ENCODE results near the gene GARNL3. TPM values are rescaled to one million over a fixed set of nuclear protein-coding genes. Genes with fewer than 3 reads are reported as not detected.

Gene GARNL3
- total RNA-seq, 2 experiments from 2014 or later, result 3.1 to 3.4 TPM

DNA sequence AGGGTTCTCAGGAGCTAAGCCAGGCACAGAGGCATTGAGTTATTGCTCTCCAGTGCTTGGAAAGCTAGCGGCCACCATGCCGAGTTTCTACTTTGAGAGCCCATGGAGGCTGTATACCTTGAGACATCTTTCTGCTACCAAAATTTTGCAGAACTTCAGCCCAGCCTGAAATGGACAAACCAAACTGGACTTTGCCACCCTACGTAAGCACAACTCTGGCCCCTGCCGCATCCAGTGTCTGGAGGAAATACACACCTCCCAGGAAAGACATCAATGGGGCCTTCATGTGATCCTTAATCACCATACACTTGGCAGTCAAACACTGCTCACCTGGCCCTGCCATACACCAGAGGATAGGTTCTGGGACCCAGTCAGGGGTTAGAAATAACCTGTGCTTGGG lies 27.8 kb downstream of the GARNL3 start:
- Mint-ChIP-seq H3K4me3 (no peak overlapping the region), H3K9me3 (no peaks in the 10 kb centered on the region), H3K27me3 (peaks cover 25% of the 10 kb centered on the region), H3K36me3 (no peaks in the 10 kb centered on the region), H3K4me1 (peaks cover 10% of the 10 kb centered on the region), H3K27ac (no peak overlapping the region)
- ATAC-seq (ENCODE audit: low read depth) (no peak), DNase-seq (no peak)
- POLR2A ChIA-PET, result interaction anchor here (1.3 kb wide), 1 partner anchor 159 kb away, joined by 4 read pairs; the partner anchor contains the start of genes LRSAM1 and RPL12

GRCh38 chr9:127293328-127293727 lies 28.8 kb downstream of the GARNL3 start:
- Mint-ChIP-seq H3K4me3 (no peak overlapping the region), H3K36me3 (no peaks in the 10 kb centered on the region), H3K9me3 (no peaks in the 10 kb centered on the region), H3K4me1 (peaks cover 10% of the 10 kb centered on the region), H3K27me3 (peaks cover 25% of the 10 kb centered on the region), H3K27ac (no peak overlapping the region)
- POLR2A ChIA-PET, result interaction anchor here (1.3 kb wide), 1 partner anchor 158 kb away, joined by 4 read pairs; the partner anchor contains the start of genes LRSAM1 and RPL12
- DNase-seq (no peak), ATAC-seq (ENCODE audit: low read depth) (no peak)

GRCh38 chr9:127293767-127294166 lies 29.2 kb downstream of the GARNL3 start:
- Mint-ChIP-seq H3K4me1 (peaks cover 10% of the 10 kb centered on the region), H3K36me3 (no peaks in the 10 kb centered on the region), H3K27me3 (peaks cover 24% of the 10 kb centered on the region), H3K27ac (no peak overlapping the region), H3K4me3 (no peak overlapping the region), H3K9me3 (no peaks in the 10 kb centered on the region)
- DNase-seq (no peak), ATAC-seq (ENCODE audit: low read depth) (peak; percentile 66)
- POLR2A ChIA-PET, result no interaction called here

DNA sequence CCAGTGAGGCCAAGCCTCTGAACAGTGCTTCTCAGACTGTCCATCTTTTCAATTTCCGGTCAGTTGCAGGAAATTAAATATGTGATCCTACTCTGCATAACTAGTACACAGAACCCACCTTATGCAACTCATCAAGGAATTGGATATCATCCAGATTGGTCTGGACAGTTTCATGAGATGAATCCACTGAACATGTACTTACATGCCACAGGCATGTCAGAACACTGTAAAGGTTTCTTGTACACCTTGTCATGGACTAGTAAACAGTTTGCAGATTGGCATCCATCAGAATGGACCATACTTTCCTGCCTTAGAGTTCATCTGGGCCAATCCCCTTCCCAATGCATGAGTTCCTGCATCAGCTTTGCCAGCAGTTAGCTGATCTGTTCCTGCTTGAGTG lies 30.4 kb downstream of the GARNL3 start:
- Mint-ChIP-seq H3K4me3 (no peak overlapping the region), H3K36me3 (no peaks in the 10 kb centered on the region), H3K4me1 (peaks cover 10% of the 10 kb centered on the region), H3K9me3 (no peaks in the 10 kb centered on the region), H3K27ac (no peak overlapping the region), H3K27me3 (peaks cover 16% of the 10 kb centered on the region)
- DNase-seq (no peak), ATAC-seq (ENCODE audit: low read depth) (no peak)
- POLR2A ChIA-PET, result no interaction called here

- Mint-ChIP-seq H3K9me3 (no peaks in the 10 kb centered on the region), H3K27ac (no peak overlapping the region), H3K27me3 (peaks cover 12% of the 10 kb centered on the region), H3K4me3 (no peak overlapping the region), H3K4me1 (no peaks in the 10 kb centered on the region), H3K36me3 (no peaks in the 10 kb centered on the region)
- no peak for DNase-seq
- no peak for ATAC-seq (ENCODE audit: low read depth)
- POLR2A ChIA-PET, result interaction anchor here (0.6 kb wide), 1 partner anchor 723 kb away, joined by 4 read pairs; no protein-coding TSS in a partner anchor
Observed at GRCh38 chr9:127300886-127301447, 36.4 kb downstream of the GARNL3 start.

DNA sequence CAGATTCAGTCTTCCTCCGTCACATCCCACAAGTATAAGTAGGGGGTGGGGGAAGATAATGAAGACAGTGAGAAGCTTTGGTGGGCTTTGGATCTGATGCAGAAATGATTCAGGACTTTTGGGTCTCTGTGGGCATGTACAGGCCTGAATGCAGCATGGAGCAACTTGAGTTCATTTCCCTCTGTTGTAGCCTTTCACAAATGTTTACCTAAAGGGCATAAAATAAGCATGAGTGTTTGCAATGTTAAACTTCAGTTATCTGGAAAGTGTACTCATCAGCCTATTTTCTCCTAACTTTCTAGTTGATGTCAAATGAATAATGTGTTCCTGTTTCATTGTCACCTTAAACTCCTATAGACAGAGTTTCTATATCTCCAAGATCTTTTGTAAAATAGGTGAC lies 39.3 kb downstream of the GARNL3 start:
- Mint-ChIP-seq H3K36me3 (no peaks in the 10 kb centered on the region), H3K27me3 (peaks cover 13% of the 10 kb centered on the region)

DNA sequence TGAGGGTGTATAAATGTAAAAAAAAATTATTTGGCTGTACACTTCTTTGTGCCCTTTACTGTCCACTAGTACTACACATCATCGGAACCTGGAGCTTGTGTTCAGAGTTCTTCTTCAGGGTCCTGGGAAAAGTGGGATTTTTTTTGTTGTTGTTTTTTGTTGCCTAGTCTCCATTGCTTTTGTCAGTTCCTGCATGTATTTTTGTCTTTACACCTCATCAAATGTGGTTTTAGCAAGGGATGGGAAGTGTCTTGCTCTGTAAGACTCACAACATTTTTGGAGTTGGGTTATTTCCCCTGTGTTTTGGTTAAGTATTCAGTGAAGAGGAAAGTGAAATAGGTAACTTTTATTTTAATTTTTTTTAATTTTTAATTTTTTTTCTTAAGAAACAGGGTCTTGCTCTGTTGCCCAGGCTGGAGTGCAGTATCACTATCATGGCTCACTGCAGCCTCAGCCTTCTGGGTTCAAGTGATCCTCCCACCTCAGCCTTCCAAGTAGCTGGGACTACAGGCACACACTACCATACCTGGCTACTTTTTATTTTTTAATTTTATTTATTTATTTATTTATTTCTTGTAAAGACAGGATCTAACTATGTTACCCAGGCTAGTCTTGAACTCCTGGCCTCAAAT lies 40.7 kb downstream of the GARNL3 start:
- H3K9me3 Mint-ChIP-seq, result no peaks in the 10 kb centered on the region

More for the DNA sequence above, 39.3 kb downstream of the GARNL3 start:
- ATAC-seq (ENCODE audit: low read depth), result no peak
- POLR2A ChIA-PET, result no interaction called here
- no peak overlapping the region for H3K27ac Mint-ChIP-seq
- DNase-seq, result no peak
- no peak overlapping the region for H3K4me3 Mint-ChIP-seq
- no peaks in the 10 kb centered on the region for H3K9me3 Mint-ChIP-seq
- H3K4me1 Mint-ChIP-seq, result no peaks in the 10 kb centered on the region

DNA sequence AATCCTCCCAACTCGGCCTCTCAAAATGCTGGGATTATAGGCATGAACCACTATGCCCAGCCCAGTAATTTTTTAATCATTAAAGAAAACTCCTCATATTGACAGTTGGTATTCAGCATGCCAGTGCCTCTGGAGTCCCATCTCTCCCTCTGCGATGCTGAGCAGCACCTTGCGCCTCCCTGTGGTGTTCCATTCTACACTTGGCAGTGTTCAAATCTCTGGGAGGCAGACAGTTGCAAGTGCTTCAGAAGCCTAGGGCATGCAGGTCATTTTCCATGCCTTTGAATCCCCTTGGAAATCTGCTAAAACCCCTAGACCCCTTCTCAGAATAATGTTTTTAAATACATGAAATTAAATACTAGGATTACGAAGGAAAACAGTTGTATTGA lies 41.3 kb downstream of the GARNL3 start:
- no peak for DNase-seq
- no peak for ATAC-seq (ENCODE audit: low read depth)
- no peaks in the 10 kb centered on the region for H3K9me3 Mint-ChIP-seq
- peaks cover 21% of the 10 kb centered on the region for H3K27me3 Mint-ChIP-seq
- H3K4me3 Mint-ChIP-seq, result no peak overlapping the region
- H3K4me1 Mint-ChIP-seq, result no peaks in the 10 kb centered on the region
- no peak overlapping the region for H3K27ac Mint-ChIP-seq
- POLR2A ChIA-PET, result no interaction called here
- H3K36me3 Mint-ChIP-seq, result no peaks in the 10 kb centered on the region

More for the DNA sequence above, 40.7 kb downstream of the GARNL3 start:
- DNase-seq (no peak), ATAC-seq (ENCODE audit: low read depth) (no peak)
- Mint-ChIP-seq H3K27ac (no peak overlapping the region), H3K4me1 (no peaks in the 10 kb centered on the region), H3K4me3 (no peak overlapping the region), H3K27me3 (peaks cover 18% of the 10 kb centered on the region), H3K36me3 (no peaks in the 10 kb centered on the region)
- POLR2A ChIA-PET, result no interaction called here

DNA sequence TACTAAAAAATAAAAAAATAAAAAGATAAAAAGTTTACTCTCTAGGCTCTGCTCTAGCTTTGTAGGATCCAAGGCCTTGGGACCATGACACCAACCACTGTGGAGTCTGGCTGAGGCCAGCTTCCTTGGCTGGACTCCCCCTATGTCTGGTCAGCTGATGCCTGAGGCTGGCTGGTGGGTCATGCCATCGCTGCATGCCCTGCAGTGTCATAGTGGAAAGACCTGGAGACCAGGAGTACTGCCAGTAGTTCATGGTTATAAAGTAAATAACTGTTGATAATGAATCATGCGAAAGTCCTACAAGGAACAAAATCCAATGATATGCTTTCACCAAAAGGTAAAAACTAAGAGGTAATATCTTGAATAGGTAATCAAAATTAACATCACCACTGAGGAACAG lies 43.2 kb downstream of the GARNL3 start:
- POLR2A ChIA-PET, result no interaction called here
- H3K4me3 Mint-ChIP-seq, result no peak overlapping the region
- no peaks in the 10 kb centered on the region for H3K9me3 Mint-ChIP-seq
- H3K27me3 Mint-ChIP-seq, result peaks cover 21% of the 10 kb centered on the region
- no peaks in the 10 kb centered on the region for H3K36me3 Mint-ChIP-seq
- DNase-seq (no peak), ATAC-seq (ENCODE audit: low read depth) (no peak)
- no peaks in the 10 kb centered on the region for H3K4me1 Mint-ChIP-seq
- H3K27ac Mint-ChIP-seq, result no peak overlapping the region

GRCh38 chr9:127308652-127309434 lies 44.3 kb downstream of the GARNL3 start:
- POLR2A ChIA-PET, result interaction anchor here (0.5 kb wide), 1 partner anchor 135 kb away, joined by 3 read pairs; no protein-coding TSS in a partner anchor
- no peak for DNase-seq
- Mint-ChIP-seq H3K4me1 (no peaks in the 10 kb centered on the region), H3K36me3 (no peaks in the 10 kb centered on the region), H3K4me3 (no peak overlapping the region), H3K9me3 (no peaks in the 10 kb centered on the region), H3K27ac (no peak overlapping the region), H3K27me3 (peaks cover 18% of the 10 kb centered on the region)
- ATAC-seq (ENCODE audit: low read depth), result no peak

- Mint-ChIP-seq H3K27me3 (peaks cover 14% of the 10 kb centered on the region), H3K4me1 (no peaks in the 10 kb centered on the region), H3K9me3 (no peaks in the 10 kb centered on the region), H3K4me3 (no peak overlapping the region), H3K36me3 (no peaks in the 10 kb centered on the region), H3K27ac (no peak overlapping the region)
- no peak for DNase-seq
- POLR2A ChIA-PET, result no interaction called here
- ATAC-seq (ENCODE audit: low read depth), result no peak
Observed at GRCh38 chr9:127309715-127310114, 45.1 kb downstream of the GARNL3 start.

GRCh38 chr9:127311239-127311741 lies 46.7 kb downstream of the GARNL3 start:
- Mint-ChIP-seq H3K4me3 (no peak overlapping the region), H3K4me1 (peaks cover 2% of the 10 kb centered on the region), H3K36me3 (no peaks in the 10 kb centered on the region), H3K27ac (no peak overlapping the region), H3K9me3 (no peaks in the 10 kb centered on the region), H3K27me3 (peaks cover 17% of the 10 kb centered on the region)
- DNase-seq (no peak), ATAC-seq (ENCODE audit: low read depth) (peak; percentile 61)
- POLR2A ChIA-PET, result no interaction called here

GRCh38 chr9:127313042-127313560 lies 48.5 kb downstream of the GARNL3 start:
- Mint-ChIP-seq H3K36me3 (no peaks in the 10 kb centered on the region), H3K27me3 (peaks cover 22% of the 10 kb centered on the region), H3K4me1 (peaks cover 2% of the 10 kb centered on the region), H3K4me3 (no peak overlapping the region), H3K9me3 (no peaks in the 10 kb centered on the region), H3K27ac (no peak overlapping the region)
- no peak for ATAC-seq (ENCODE audit: low read depth)
- POLR2A ChIA-PET, result no interaction called here
- DNase-seq, result no peak
